HCT116 (cell line): ENCODE measurements around the gene CXCR5. TPM values are rescaled to one million over a fixed set of nuclear protein-coding genes. Genes with fewer than 3 reads are reported as not detected.

ENCODE experiments used
- ATAC-seq: fragments of 200-7000 bp; cut with Tn5 transposase; 2 replicates; pipeline ENCODE4 v1.9.1; 2020; ENCODE audit warnings: mild to moderate bottlenecking, moderate library complexity
- BruUV-seq: library from RNA; stranded (reverse); fragments of 400-500 nt; replicated peaks from 2 replicates; lab custom pipeline; 2021; lab: Mats Ljungman, UMichigan
- CTCF ChIA-PET: fragments of 300-600 bp; sonication (Branson Sonifier 250); formaldehyde crosslinking; loops from one replicate; lab custom pipeline; 2021; ENCODE audit warnings: antibody characterized with exemption; lab: Charles Lee
- POLR2A ChIA-PET: fragments of 300-600, 350-600 bp; sonication (Branson Sonifier 250); formaldehyde crosslinking; loops from one replicate; lab custom pipeline; 2021; ENCODE audit warnings: antibody characterized with exemption; lab: Charles Lee
- RAD21 ChIA-PET, 2 experiments: fragments of 300-600 bp; sonication (Branson Sonifier 250); formaldehyde crosslinking; loops; one replicate each; lab custom pipeline; 2023; ENCODE audit warnings: low total read pairs in 2 of 2; ENCODE audit not compliant: uncharacterized antibody in 2 of 2, unreplicated experiment in 2 of 2, low non-redundant PET in 1 of 2; lab: Charles Lee
- DNase-seq: peaks from one replicate; pipeline ENCODE4 v3.0.0-alpha.2; 2010; ENCODE audit warnings: low read depth, low spot score
- H2AFZ ChIP-seq: fragments of 200-600 bp; shearing (Covaris generic), sonication (generic); 2 replicates; pipeline ENCODE4 v1.6.1; 2017; ENCODE audit warnings: low read depth, mixed run types, mixed read lengths, antibody characterized with exemption, low read length; ENCODE audit not compliant: poor library complexity, severe bottlenecking
- H3K27ac ChIP-seq: 2 replicates; pipeline ENCODE4 v1.5.1; 2012; ENCODE audit warnings: low read depth, low read length
- H3K27me3 ChIP-seq: fragments of 200-600 bp; sonication (generic); 2 replicates; pipeline ENCODE4 v1.6.1; 2016; ENCODE audit warnings: mixed run types, low read length, mixed read lengths; ENCODE audit not compliant: insufficient read depth
- H3K36me3 ChIP-seq, 2 experiments: fragments of 200-500 bp in 1 of 2; fragments of 200-600 bp in 1 of 2; sonication (Bioruptor generic) in 1 of 2; sonication (generic) in 1 of 2; 2 replicates each; pipeline versions ENCODE4 v1.5.1 to v1.6.1; 2014 to 2016; ENCODE audit warnings: low read length in 2 of 2, inconsistent platforms in 1 of 2, mixed read lengths in 1 of 2, mixed run types in 1 of 2; ENCODE audit not compliant: insufficient read depth in 2 of 2, control insufficient read depth in 1 of 2
- H3K4me1 ChIP-seq, 2 experiments: fragments of 200-600 bp in 1 of 2; sonication (generic) in 1 of 2; 2 replicates each; pipeline versions ENCODE4 v1.5.1 to v1.6.1; 2012 to 2017; ENCODE audit warnings: low read length in 2 of 2, inconsistent platforms in 1 of 2, mild to moderate bottlenecking in 1 of 2, mixed read lengths in 1 of 2, mixed run types in 1 of 2, moderate library complexity in 1 of 2; ENCODE audit not compliant: insufficient read depth in 2 of 2, control insufficient read depth in 1 of 2
- H3K4me2 ChIP-seq: fragments of 200-600 bp; sonication (generic); 2 replicates; pipeline ENCODE4 v1.6.1; 2017; ENCODE audit warnings: mixed run types, low read length, mixed read lengths
- H3K4me3 ChIP-seq, 2 experiments: fragments of 200-600 bp in 1 of 2; sonication (generic) in 1 of 2; replicated peaks in 1 of 2; 2 replicates each; pipeline ENCODE4 v1.5.1; 2011 to 2016; ENCODE audit warnings: low read length in 2 of 2, control low read depth in 1 of 2, low read depth in 1 of 2, mild to moderate bottlenecking in 1 of 2, mixed read lengths in 1 of 2, mixed run types in 1 of 2
- H3K79me2 ChIP-seq: fragments of 200-600 bp; sonication (generic); 2 replicates; pipeline ENCODE4 v1.6.1; 2017; ENCODE audit warnings: mild to moderate bottlenecking, mixed run types, low read length, moderate library complexity, mixed read lengths; ENCODE audit not compliant: insufficient read depth
- H3K9ac ChIP-seq: fragments of 200-600 bp; sonication (generic); 2 replicates; pipeline ENCODE4 v1.6.1; 2016; ENCODE audit warnings: low read length, mixed read lengths
- H3K9me2 ChIP-seq: fragments of 200-600 bp; sonication (generic), shearing (Covaris generic); 2 replicates; pipeline ENCODE4 v1.6.1; 2017; ENCODE audit warnings: mixed run types, mild to moderate bottlenecking, moderate library complexity; ENCODE audit not compliant: insufficient read depth
- H3K9me3 ChIP-seq, 2 experiments: fragments of 200-500 bp in 1 of 2; fragments of 200-600 bp in 1 of 2; sonication (Bioruptor generic) in 1 of 2; sonication (generic) in 1 of 2; 2 replicates each; pipeline ENCODE4 v1.6.1; 2014 to 2017; ENCODE audit warnings: low read length in 2 of 2, mixed read lengths in 2 of 2, inconsistent platforms in 1 of 2, low read depth in 1 of 2, mild to moderate bottlenecking in 1 of 2, mixed run types in 1 of 2, moderate library complexity in 1 of 2; ENCODE audit not compliant: control insufficient read depth in 1 of 2, insufficient read depth in 1 of 2
- H4K20me1 ChIP-seq: fragments of 200-600 bp; sonication (generic), shearing (Covaris generic); 2 replicates; pipeline ENCODE4 v1.6.1; 2017; ENCODE audit warnings: mixed run types, mild to moderate bottlenecking, moderate library complexity; ENCODE audit not compliant: insufficient read depth
- EGR1 ChIP-seq: IDR thresholded peaks from 2 replicates; pipeline ENCODE4 v1.6.1; 2012; ENCODE audit warnings: low read depth
- POLR2AphosphoS5 ChIP-seq: IDR thresholded peaks from 2 replicates; pipeline ENCODE4 v1.6.1; 2011; ENCODE audit warnings: mild to moderate bottlenecking, low read depth, low read length, moderate library complexity
- RAD21 ChIP-seq: IDR thresholded peaks from 2 replicates; pipeline ENCODE4 v1.6.1; 2012; ENCODE audit warnings: low read depth, mild to moderate bottlenecking
- SRF ChIP-seq: IDR thresholded peaks from 2 replicates; pipeline ENCODE4 v1.6.1; 2012; ENCODE audit warnings: low read depth
- TCF7L2 ChIP-seq: IDR thresholded peaks from 2 replicates; pipeline ENCODE4 v1.7.0; 2011; ENCODE audit warnings: borderline replicate concordance, inconsistent platforms; ENCODE audit not compliant: insufficient read depth, insufficient read length; ENCODE audit errors: extremely low read depth
- YY1 ChIP-seq: IDR thresholded peaks from 2 replicates; pipeline ENCODE4 v1.6.1; 2011; ENCODE audit warnings: low read length, low read depth, moderate library complexity, mild to moderate bottlenecking; ENCODE audit not compliant: insufficient replicate concordance; ENCODE audit errors: extremely low read depth
- intact Hi-C: fragments of 100-400 bp; cut with micrococcal nuclease; formaldehyde crosslinking; loops from 2 replicates; pipeline ENCODE4 v1.10.0; 2022
- total RNA-seq: library from RNA; stranded (reverse); gene quantifications from one replicate; pipeline ENCODE4 v1.2.1, GENCODE V29; 2021; ENCODE audit not compliant: unreplicated experiment

Gene CXCR5
- total RNA-seq, 1 experiment from 2014 or later = not detected

GRCh38 chr11:118928870-118929500 is 45.3 kb downstream of the CXCR5 start:
- peak overlapping the region; percentile 95 for H3K9ac ChIP-seq
- DNase-seq = no peak
- H3K27me3 ChIP-seq = no peaks in the 10 kb centered on the region
- no peaks in the 10 kb centered on the region for H4K20me1 ChIP-seq
- no peak for TF ChIP-seq RAD21
- TF ChIP-seq POLR2AphosphoS5 = peak; percentile 21; the same call in 1 of the 2 replicates
- no peak for TF ChIP-seq EGR1
- no peak for TF ChIP-seq SRF
- TF ChIP-seq, all 23 proteins: peak for 1
- H3K27ac ChIP-seq = peak overlapping the region; percentile 100
- peak; percentile 7 for ATAC-seq
- H3K9me3 ChIP-seq = no peaks in the 10 kb centered on the region
- RAD21 ChIA-PET = interaction anchor here (0.7 to 1.0 kb wide), 2 partner anchors 20 kb away, joined by 4 to 5 read pairs; no protein-coding TSS in a partner anchor
- peak overlapping the region; percentile 100 for H3K4me2 ChIP-seq
- no peaks in the 10 kb centered on the region for H3K9me2 ChIP-seq
- no TSS peak for BruUV-seq
- no peaks in the 10 kb centered on the region; a peak in 1 of 4 replicates for H3K36me3 ChIP-seq
- H3K79me2 ChIP-seq = peaks cover 15% of the 10 kb centered on the region
- CTCF ChIA-PET = interaction anchor here (1.4 to 6.6 kb wide), 4 partner anchors 12 to 239 kb away, joined by 4 to 150 read pairs (median 7); no protein-coding TSS in a partner anchor
- intact Hi-C loops = loop anchor here (1.0 to 2.0 kb wide), 3 partner anchors 17 to 138 kb away; partner anchors contain the start of gene DDX6
- no peak overlapping the region for H2AFZ ChIP-seq
- POLR2A ChIA-PET = interaction anchor here (1.1 to 2.0 kb wide), 4 partner anchors 12 to 239 kb away, joined by 4 to 6 read pairs (median 6); no protein-coding TSS in a partner anchor
- H3K4me3 ChIP-seq = peak overlapping the region; percentile 73 to 75
- peaks cover 37 to 81% of the 10 kb centered on the region in 2 experiments for H3K4me1 ChIP-seq

GRCh38 chr11:118929501-118930093 is 45.9 kb downstream of the CXCR5 start:
- H3K9me2 ChIP-seq = no peaks in the 10 kb centered on the region
- H3K27ac ChIP-seq = peak overlapping the region; percentile 100
- H3K9me3 ChIP-seq = no peaks in the 10 kb centered on the region
- RAD21 ChIA-PET = interaction anchor here (0.7 to 1.0 kb wide), 3 partner anchors 19 to 20 kb away, joined by 3 to 5 read pairs (median 4); no protein-coding TSS in a partner anchor
- peak overlapping the region; percentile 100 for H3K4me2 ChIP-seq
- peak overlapping the region; percentile 95 for H3K9ac ChIP-seq
- ATAC-seq = peak; percentile 24
- no TSS peak for BruUV-seq
- peak; percentile 89 for DNase-seq
- TF ChIP-seq YY1 = peak; percentile 14
- no peak for TF ChIP-seq SRF
- TF ChIP-seq TCF7L2 = peak; percentile 61
- H3K27me3 ChIP-seq = no peaks in the 10 kb centered on the region
- intact Hi-C loops = loop anchor here (2.0 kb wide), 2 partner anchors 27 to 139 kb away; partner anchors contain the start of genes DDX6 and UPK2
- H3K36me3 ChIP-seq = no peaks in the 10 kb centered on the region
- no peak overlapping the region for H2AFZ ChIP-seq
- POLR2A ChIA-PET = interaction anchor here (1.0 to 2.0 kb wide), 5 partner anchors 13 to 240 kb away, joined by 3 to 6 read pairs (median 4); no protein-coding TSS in a partner anchor
- H4K20me1 ChIP-seq = no peaks in the 10 kb centered on the region
- CTCF ChIA-PET = interaction anchor here (0.7 to 6.6 kb wide), 3 partner anchors 9 to 240 kb away, joined by 4 to 150 read pairs (median 8); no protein-coding TSS in a partner anchor
- peaks cover 9% of the 10 kb centered on the region for H3K79me2 ChIP-seq
- H3K4me1 ChIP-seq = peaks cover 34 to 75% of the 10 kb centered on the region in 2 experiments
- peak overlapping the region; percentile 73 to 75 for H3K4me3 ChIP-seq
